Aorta (tissue), 5 donors: Measurements from ENCODE around the gene GBP6. TPM values are rescaled to one million over a fixed set of nuclear protein-coding genes. Genes with fewer than 3 reads are reported as not detected.
"Not testable (repeated sequence)": the region's sequence is repeated elsewhere in the genome, so short reads cannot be mapped to it uniquely, and the experiment has no call there.

Experiments
- ATAC-seq: fragments of 200-7000 bp; cut with Tn5 transposase; one replicate; pipeline ENCODE4 v1.9.1; 2022; ENCODE audit warnings: moderate library complexity; ENCODE audit not compliant: low FRiP score
- DNase-seq, 2 donors: peaks; one replicate each; pipeline ENCODE4 v3.0.0-alpha.2; 2020
- H3K27ac ChIP-seq, 2 donors: one replicate each; pipeline ENCODE4 v1.5.1; 2013; ENCODE audit warnings: low read length in 2 of 2, mild to moderate bottlenecking in 2 of 2, moderate library complexity in 2 of 2, control low read depth in 1 of 2, inconsistent platforms in 1 of 2, low read depth in 1 of 2
- H3K27me3 ChIP-seq, 2 donors: one replicate each; pipeline ENCODE4 v1.6.1; 2013; ENCODE audit warnings: control low read depth in 1 of 2, low read length in 1 of 2, mild to moderate bottlenecking in 1 of 2, moderate library complexity in 1 of 2; ENCODE audit not compliant: insufficient read depth in 2 of 2, control insufficient read depth in 1 of 2
- H3K36me3 ChIP-seq, 2 donors: one replicate each; pipeline ENCODE4 v1.6.1; 2013; ENCODE audit warnings: control low read depth in 1 of 2, low read length in 1 of 2, mild to moderate bottlenecking in 1 of 2; ENCODE audit not compliant: insufficient read depth in 2 of 2, control insufficient read depth in 1 of 2
- H3K4me1 ChIP-seq, 2 donors: one replicate each; pipeline ENCODE4 v1.6.1; 2013; ENCODE audit warnings: low read length in 2 of 2, control low read depth in 1 of 2, mild to moderate bottlenecking in 1 of 2, moderate library complexity in 1 of 2; ENCODE audit not compliant: insufficient read depth in 2 of 2, control insufficient read depth in 1 of 2
- H3K4me3 ChIP-seq, 2 donors: one replicate each; pipeline ENCODE4 v1.5.1; 2013; ENCODE audit warnings: low read length in 2 of 2, control low read depth in 1 of 2, mild to moderate bottlenecking in 1 of 2
- H3K9me3 ChIP-seq: one replicate; pipeline ENCODE4 v1.6.1; 2013; ENCODE audit warnings: mild to moderate bottlenecking, low read length; ENCODE audit not compliant: control insufficient read depth
- WGBS, 2 donors: extraction: QIAGEN DNeasy Blood & Tissue Kit; methylation state at CpG; one replicate each; pipeline ENCODE4 v1.1.7; 2013; 5-methylcytosine and 5-hydroxymethylcytosine counted together
- intact Hi-C, 2 donors: fragments of 100-400 bp; cut with DNase I; formaldehyde crosslinking; loops; one replicate each; pipeline versions ENCODE4 v1.14.2 to v1.15.0; 2022
- long read RNA-seq, 2 donors: library from polyadenylated mRNA; unstranded; transcript quantifications; one replicate each; pipeline ENCODE4 v2.0.0, GENCODE V29; 2020 to 2021
- polyA plus RNA-seq, 2 donors: library from polyadenylated mRNA; stranded (reverse); fragments of 200-250 nt; gene quantifications; one replicate each; pipeline ENCODE4 v1.2.3, GENCODE V29; 2013
- total RNA-seq, 2 donors: library from RNA; stranded (reverse); fragmentation: NEBNext Ultra II Directional; extraction: Animal tissue kit (Norgen Biotek cat#: 25700); gene quantifications; one replicate each; pipeline ENCODE4 v1.2.1, GENCODE V29; 2021
- donor health status: healthy with polysubstance abuse.
- donor health status: Bipolar disorder and iron deficiency.
- donor health status: DM: no; HTN: no; CAD: no.
- donor health status: DM: no; HTN: no; CAD: no.
- donor health status: DM: yes; HTN: yes; CAD: no.

The GBP6 gene
- total RNA-seq (not detected), polyA plus RNA-seq (under 1 TPM; 0.13 TPM)
- long read RNA-seq, donor 1: 0 reads
- long read RNA-seq, donor 2: 0 reads

GRCh38 chr1:89363638-89364536 lies at the start of gene GBP6:
Gene GBP6 (plus strand): TSS chr1:89364059. CDS start chr1:89368552, 4,493 bp downstream.
- H3K9me3 ChIP-seq: no peaks in the 10 kb centered on the region
- no peaks in the 10 kb centered on the region for H3K27me3 ChIP-seq
- no peak within 1 kb of the TSS for H3K4me3 ChIP-seq
- DNase-seq (no peak), ATAC-seq (no peak)
- H3K27ac ChIP-seq: no peak within 1 kb of the TSS
- intact Hi-C loops: no loop called here
- 62 to 69% methylated on average over 10 of the region's 10 CpGs for WGBS, 2 donors
- H3K4me1 ChIP-seq: peaks cover 0 to 3% of the 10 kb centered on the region in 2 donors
- no peaks in the 10 kb centered on the region for H3K36me3 ChIP-seq

- no peak for DNase-seq
Observed at GRCh38 chr1:89322402-89322801, 41.5 kb upstream of the GBP6 start.

GRCh38 chr1:89331890-89332289 lies 32.0 kb upstream of the GBP6 start:
- Histone ChIP-seq H3K4me1 (no peaks in the 10 kb centered on the region), H3K27ac (no peak overlapping the region), H3K27me3 (no peaks in the 10 kb centered on the region), H3K4me3 (no peak overlapping the region), H3K9me3 (no peaks in the 10 kb centered on the region), H3K36me3 (no peaks in the 10 kb centered on the region)
- intact Hi-C loops: no loop called here
- WGBS, 2 donors: 72 to 82% methylated on average over 2 of the region's 2 CpGs
- no peak for DNase-seq
- no peak for ATAC-seq

More at GRCh38 chr1:89322402-89322801, 41.5 kb upstream of the GBP6 start:
- no peak overlapping the region for H3K4me3 ChIP-seq
- WGBS, 2 donors: 4 to 10% methylated on average over 1 of the region's 1 CpG
- intact Hi-C loops: no loop called here
- no peaks in the 10 kb centered on the region for H3K4me1 ChIP-seq
- H3K9me3 ChIP-seq: peaks cover 1% of the 10 kb centered on the region
- H3K27me3 ChIP-seq: no peaks in the 10 kb centered on the region
- no peak for ATAC-seq
- no peak overlapping the region for H3K27ac ChIP-seq
- H3K36me3 ChIP-seq: no peaks in the 10 kb centered on the region

GRCh38 chr1:89332461-89332860 lies 31.4 kb upstream of the GBP6 start:
- H3K9me3 ChIP-seq: no peaks in the 10 kb centered on the region
- no peaks in the 10 kb centered on the region for H3K4me1 ChIP-seq
- WGBS, 2 donors: 51 to 60% methylated on average over 3 of the region's 3 CpGs

GRCh38 chr1:89335486-89335885 lies 28.4 kb upstream of the GBP6 start:
- no peaks in the 10 kb centered on the region for H3K36me3 ChIP-seq
- no peak overlapping the region for H3K4me3 ChIP-seq
- no peaks in the 10 kb centered on the region for H3K9me3 ChIP-seq
- H3K27ac ChIP-seq: no peak overlapping the region
- DNase-seq (no peak), ATAC-seq (no peak)
- no peaks in the 10 kb centered on the region for H3K4me1 ChIP-seq
- intact Hi-C loops: no loop called here
- no peaks in the 10 kb centered on the region for H3K27me3 ChIP-seq

More at GRCh38 chr1:89332461-89332860, 31.4 kb upstream of the GBP6 start:
- no peak for ATAC-seq
- DNase-seq: no peak
- Histone ChIP-seq H3K36me3 (no peaks in the 10 kb centered on the region), H3K27me3 (no peaks in the 10 kb centered on the region), H3K27ac (no peak overlapping the region), H3K4me3 (no peak overlapping the region)
- intact Hi-C loops: no loop called here

GRCh38 chr1:89337903-89338302 lies 26.0 kb upstream of the GBP6 start:
- H3K4me3 ChIP-seq: no peak overlapping the region
- WGBS, 2 donors: 52 to 62% methylated on average over 4 of the region's 4 CpGs
- intact Hi-C loops: no loop called here
- ATAC-seq (no peak), DNase-seq (no peak)
- no peak overlapping the region for H3K27ac ChIP-seq
- no peaks in the 10 kb centered on the region for H3K27me3 ChIP-seq
- H3K9me3 ChIP-seq: no peaks in the 10 kb centered on the region
- no peaks in the 10 kb centered on the region for H3K4me1 ChIP-seq
- no peaks in the 10 kb centered on the region for H3K36me3 ChIP-seq

GRCh38 chr1:89339039-89339438 lies 24.8 kb upstream of the GBP6 start:
- 58 to 62% methylated on average over 4 of the region's 4 CpGs for WGBS, 2 donors

GRCh38 chr1:89345479-89345878 lies 18.4 kb upstream of the GBP6 start:
- DNase-seq, H3K4me3 ChIP-seq, H3K27ac ChIP-seq, intact Hi-C loops, H3K9me3 ChIP-seq, H3K27me3 ChIP-seq, ATAC-seq, H3K36me3 ChIP-seq, H3K4me1 ChIP-seq: not testable (repeated sequence)

More at GRCh38 chr1:89339039-89339438, 24.8 kb upstream of the GBP6 start:
- no peak overlapping the region for H3K27ac ChIP-seq
- ATAC-seq (no peak), DNase-seq (no peak)
- no peak overlapping the region for H3K4me3 ChIP-seq
- H3K36me3 ChIP-seq: no peaks in the 10 kb centered on the region
- H3K4me1 ChIP-seq: no peaks in the 10 kb centered on the region
- intact Hi-C loops: no loop called here
- no peaks in the 10 kb centered on the region for H3K9me3 ChIP-seq
- H3K27me3 ChIP-seq: no peaks in the 10 kb centered on the region

GRCh38 chr1:89347296-89347695 lies 16.6 kb upstream of the GBP6 start:
- intact Hi-C loops: no loop called here
- WGBS, 2 donors: 51 to 79% methylated on average over 2 of the region's 2 CpGs

More at GRCh38 chr1:89347296-89347695, 16.6 kb upstream of the GBP6 start:
- Histone ChIP-seq H3K36me3 (no peaks in the 10 kb centered on the region), H3K9me3 (peaks cover 1% of the 10 kb centered on the region), H3K27me3 (no peaks in the 10 kb centered on the region), H3K27ac (no peak overlapping the region), H3K4me3 (no peak overlapping the region), H3K4me1 (no peaks in the 10 kb centered on the region)
- DNase-seq: no peak
- no peak for ATAC-seq
